ENCODE measurements around the gene ADARB2. TPM values are rescaled to one million over a fixed set of nuclear protein-coding genes. Genes with fewer than 3 reads are reported as not detected.

ADARB2 gene
- total and polyA plus RNA-seq, 2 experiments from 2014 or later: 2.0 to 5.0 TPM

DNA sequence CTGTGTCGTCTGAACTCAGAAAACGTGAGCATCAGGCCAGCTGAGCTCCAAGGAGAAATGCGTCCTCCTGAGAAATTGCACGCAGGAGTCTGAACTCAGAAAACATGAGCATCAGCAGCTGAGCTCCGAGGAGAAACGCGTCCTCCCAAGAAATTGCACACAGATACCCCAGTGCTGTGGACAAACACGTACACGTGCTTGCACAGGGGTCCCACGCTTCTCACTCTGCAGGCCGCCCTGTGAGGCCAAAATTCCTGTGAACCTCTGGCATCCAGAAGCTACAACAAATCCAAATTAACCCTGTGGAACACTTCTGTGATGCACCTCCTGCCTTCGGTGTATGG is 547.3 kb downstream of the ADARB2 start:
- peaks cover 11% of the 10 kb centered on the region for H3K4me1 Mint-ChIP-seq
- H3K4me2 ChIP-seq: no peak overlapping the region
- H3K9me3 Mint-ChIP-seq: no peaks in the 10 kb centered on the region
- no peak overlapping the region for H3K4me3 ChIP-seq
- H3K27me3 Mint-ChIP-seq (ENCODE audit: insufficient read depth, low read depth, poor library complexity): peaks cover 14% of the 10 kb centered on the region
- H3K9me2 ChIP-seq (ENCODE audit: insufficient read depth): no peaks in the 10 kb centered on the region
- no peaks in the 10 kb centered on the region for H4K20me1 ChIP-seq (replicated peaks; ENCODE audit: insufficient read depth)
- no peaks in the 10 kb centered on the region; the same call in 2 of the 3 replicates for H3K36me3 Mint-ChIP-seq (ENCODE audit: low read depth)
- H3K79me2 ChIP-seq (replicated peaks; ENCODE audit: insufficient read depth): no peaks in the 10 kb centered on the region
- DNase-seq (ENCODE audit: low spot score) (no peak), ATAC-seq (no peak)
- no peak overlapping the region for H3K27ac Mint-ChIP-seq
- H3K4me3 Mint-ChIP-seq: no peak overlapping the region
- H3K36me3 ChIP-seq (ENCODE audit: insufficient read depth): no peaks in the 10 kb centered on the region
- H3F3A ChIP-seq (replicated peaks; ENCODE audit: low read depth): no peaks in the 10 kb centered on the region
- H2AFZ ChIP-seq: no peak overlapping the region
- H3K27ac ChIP-seq (ENCODE audit: low read depth): no peak overlapping the region; the same call in 1 of the 2 replicates
- peaks cover 9% of the 10 kb centered on the region; the same call in 1 of the 2 replicates for H3K4me1 ChIP-seq (ENCODE audit: insufficient read depth)
- H3K27me3 ChIP-seq (ENCODE audit: insufficient read depth): no peaks in the 10 kb centered on the region
- TF ChIP-seq NANOG (IDR thresholded peaks at IDR 0.05; ENCODE audit: borderline replicate concordance) (no peak), POLR2AphosphoS5 (IDR thresholded peaks at IDR 0.05; ENCODE audit: low read depth) (no peak), CTCF (conservative IDR thresholded peaks at IDR 0.05; ENCODE audit: low read depth in 2 of 2) (no peak), ETS1 (IDR thresholded peaks at IDR 0.05) (no peak), ZNF331 (CRISPR knock-in tag; IDR thresholded peaks at IDR 0.05; ENCODE audit: low read depth) (no peak), EZH2phosphoT487 (IDR thresholded peaks at IDR 0.05; ENCODE audit: unreplicated experiment) (no peak), JUNB (IDR thresholded peaks at IDR 0.05; ENCODE audit: unreplicated experiment) (no peak), EZH2 (IDR thresholded peaks at IDR 0.05; ENCODE audit: low read depth, unreplicated experiment) (no peak), ZNF114 (CRISPR knock-in tag; IDR thresholded peaks at IDR 0.05) (no peak), STAT1 (IDR thresholded peaks at IDR 0.05; ENCODE audit: unreplicated experiment) (no peak), CREB1 (CRISPR knock-in tag; IDR thresholded peaks at IDR 0.05; ENCODE audit: low read depth) (no peak)
- TF ChIP-seq, protein P1, sequence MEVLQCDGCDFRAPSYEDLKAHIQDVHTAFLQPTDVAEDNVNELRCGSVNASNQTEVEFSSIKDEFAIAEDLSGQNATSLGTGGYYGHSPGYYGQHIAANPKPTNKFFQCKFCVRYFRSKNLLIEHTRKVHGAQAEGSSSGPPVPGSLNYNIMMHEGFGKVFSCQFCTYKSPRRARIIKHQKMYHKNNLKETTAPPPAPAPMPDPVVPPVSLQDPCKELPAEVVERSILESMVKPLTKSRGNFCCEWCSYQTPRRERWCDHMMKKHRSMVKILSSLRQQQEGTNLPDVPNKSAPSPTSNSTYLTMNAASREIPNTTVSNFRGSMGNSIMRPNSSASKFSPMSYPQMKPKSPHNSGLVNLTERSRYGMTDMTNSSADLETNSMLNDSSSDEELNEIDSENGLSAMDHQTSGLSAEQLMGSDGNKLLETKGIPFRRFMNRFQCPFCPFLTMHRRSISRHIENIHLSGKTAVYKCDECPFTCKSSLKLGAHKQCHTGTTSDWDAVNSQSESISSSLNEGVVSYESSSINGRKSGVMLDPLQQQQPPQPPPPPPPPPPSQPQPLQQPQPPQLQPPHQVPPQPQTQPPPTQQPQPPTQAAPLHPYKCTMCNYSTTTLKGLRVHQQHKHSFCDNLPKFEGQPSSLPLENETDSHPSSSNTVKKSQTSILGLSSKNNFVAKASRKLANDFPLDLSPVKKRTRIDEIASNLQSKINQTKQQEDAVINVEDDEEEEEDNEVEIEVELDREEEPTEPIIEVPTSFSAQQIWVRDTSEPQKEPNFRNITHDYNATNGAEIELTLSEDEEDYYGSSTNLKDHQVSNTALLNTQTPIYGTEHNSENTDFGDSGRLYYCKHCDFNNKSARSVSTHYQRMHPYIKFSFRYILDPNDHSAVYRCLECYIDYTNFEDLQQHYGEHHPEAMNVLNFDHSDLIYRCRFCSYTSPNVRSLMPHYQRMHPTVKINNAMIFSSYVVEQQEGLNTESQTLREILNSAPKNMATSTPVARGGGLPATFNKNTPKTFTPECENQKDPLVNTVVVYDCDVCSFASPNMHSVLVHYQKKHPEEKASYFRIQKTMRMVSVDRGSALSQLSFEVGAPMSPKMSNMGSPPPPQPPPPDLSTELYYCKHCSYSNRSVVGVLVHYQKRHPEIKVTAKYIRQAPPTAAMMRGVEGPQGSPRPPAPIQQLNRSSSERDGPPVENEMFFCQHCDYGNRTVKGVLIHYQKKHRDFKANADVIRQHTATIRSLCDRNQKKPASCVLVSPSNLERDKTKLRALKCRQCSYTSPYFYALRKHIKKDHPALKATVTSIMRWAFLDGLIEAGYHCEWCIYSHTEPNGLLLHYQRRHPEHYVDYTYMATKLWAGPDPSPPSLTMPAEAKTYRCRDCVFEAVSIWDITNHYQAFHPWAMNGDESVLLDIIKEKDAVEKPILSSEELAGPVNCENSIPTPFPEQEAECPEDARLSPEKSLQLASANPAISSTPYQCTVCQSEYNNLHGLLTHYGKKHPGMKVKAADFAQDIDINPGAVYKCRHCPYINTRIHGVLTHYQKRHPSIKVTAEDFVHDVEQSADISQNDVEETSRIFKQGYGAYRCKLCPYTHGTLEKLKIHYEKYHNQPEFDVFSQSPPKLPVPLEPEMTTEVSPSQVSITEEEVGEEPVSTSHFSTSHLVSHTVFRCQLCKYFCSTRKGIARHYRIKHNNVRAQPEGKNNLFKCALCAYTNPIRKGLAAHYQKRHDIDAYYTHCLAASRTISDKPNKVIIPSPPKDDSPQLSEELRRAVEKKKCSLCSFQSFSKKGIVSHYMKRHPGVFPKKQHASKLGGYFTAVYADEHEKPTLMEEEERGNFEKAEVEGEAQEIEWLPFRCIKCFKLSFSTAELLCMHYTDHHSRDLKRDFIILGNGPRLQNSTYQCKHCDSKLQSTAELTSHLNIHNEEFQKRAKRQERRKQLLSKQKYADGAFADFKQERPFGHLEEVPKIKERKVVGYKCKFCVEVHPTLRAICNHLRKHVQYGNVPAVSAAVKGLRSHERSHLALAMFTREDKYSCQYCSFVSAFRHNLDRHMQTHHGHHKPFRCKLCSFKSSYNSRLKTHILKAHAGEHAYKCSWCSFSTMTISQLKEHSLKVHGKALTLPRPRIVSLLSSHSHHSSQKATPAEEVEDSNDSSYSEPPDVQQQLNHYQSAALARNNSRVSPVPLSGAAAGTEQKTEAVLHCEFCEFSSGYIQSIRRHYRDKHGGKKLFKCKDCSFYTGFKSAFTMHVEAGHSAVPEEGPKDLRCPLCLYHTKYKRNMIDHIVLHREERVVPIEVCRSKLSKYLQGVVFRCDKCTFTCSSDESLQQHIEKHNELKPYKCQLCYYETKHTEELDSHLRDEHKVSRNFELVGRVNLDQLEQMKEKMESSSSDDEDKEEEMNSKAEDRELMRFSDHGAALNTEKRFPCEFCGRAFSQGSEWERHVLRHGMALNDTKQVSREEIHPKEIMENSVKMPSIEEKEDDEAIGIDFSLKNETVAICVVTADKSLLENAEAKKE (CRISPR knock-in tag; IDR thresholded peaks at IDR 0.05): no peak
- TF ChIP-seq, protein P2, sequence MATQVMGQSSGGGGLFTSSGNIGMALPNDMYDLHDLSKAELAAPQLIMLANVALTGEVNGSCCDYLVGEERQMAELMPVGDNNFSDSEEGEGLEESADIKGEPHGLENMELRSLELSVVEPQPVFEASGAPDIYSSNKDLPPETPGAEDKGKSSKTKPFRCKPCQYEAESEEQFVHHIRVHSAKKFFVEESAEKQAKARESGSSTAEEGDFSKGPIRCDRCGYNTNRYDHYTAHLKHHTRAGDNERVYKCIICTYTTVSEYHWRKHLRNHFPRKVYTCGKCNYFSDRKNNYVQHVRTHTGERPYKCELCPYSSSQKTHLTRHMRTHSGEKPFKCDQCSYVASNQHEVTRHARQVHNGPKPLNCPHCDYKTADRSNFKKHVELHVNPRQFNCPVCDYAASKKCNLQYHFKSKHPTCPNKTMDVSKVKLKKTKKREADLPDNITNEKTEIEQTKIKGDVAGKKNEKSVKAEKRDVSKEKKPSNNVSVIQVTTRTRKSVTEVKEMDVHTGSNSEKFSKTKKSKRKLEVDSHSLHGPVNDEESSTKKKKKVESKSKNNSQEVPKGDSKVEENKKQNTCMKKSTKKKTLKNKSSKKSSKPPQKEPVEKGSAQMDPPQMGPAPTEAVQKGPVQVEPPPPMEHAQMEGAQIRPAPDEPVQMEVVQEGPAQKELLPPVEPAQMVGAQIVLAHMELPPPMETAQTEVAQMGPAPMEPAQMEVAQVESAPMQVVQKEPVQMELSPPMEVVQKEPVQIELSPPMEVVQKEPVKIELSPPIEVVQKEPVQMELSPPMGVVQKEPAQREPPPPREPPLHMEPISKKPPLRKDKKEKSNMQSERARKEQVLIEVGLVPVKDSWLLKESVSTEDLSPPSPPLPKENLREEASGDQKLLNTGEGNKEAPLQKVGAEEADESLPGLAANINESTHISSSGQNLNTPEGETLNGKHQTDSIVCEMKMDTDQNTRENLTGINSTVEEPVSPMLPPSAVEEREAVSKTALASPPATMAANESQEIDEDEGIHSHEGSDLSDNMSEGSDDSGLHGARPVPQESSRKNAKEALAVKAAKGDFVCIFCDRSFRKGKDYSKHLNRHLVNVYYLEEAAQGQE (IDR thresholded peaks at IDR 0.05; ENCODE audit: unreplicated experiment): no peak
